Thymus (tissue), 11 donors: Measurements from ENCODE around the gene TNFAIP2. TPM values are rescaled to one million over a fixed set of nuclear protein-coding genes. Genes with fewer than 3 reads are reported as not detected.

Experiments
- DNase-seq, 9 donors: peaks; one replicate each; pipeline ENCODE4 v3.0.0-alpha.2; 2013; ENCODE audit warnings: low spot score in 9 of 9, low read depth in 6 of 9, missing footprints in 1 of 9
- H3K27ac ChIP-seq, 2 donors: one replicate each; pipeline ENCODE4 v1.5.1; 2013; ENCODE audit warnings: control low read depth in 1 of 2, low read depth in 1 of 2, low read length in 1 of 2, mild to moderate bottlenecking in 1 of 2, moderate library complexity in 1 of 2
- H3K27me3 ChIP-seq, 2 donors: one replicate each; pipeline ENCODE4 v1.5.1; 2013; ENCODE audit warnings: low read length in 1 of 2; ENCODE audit not compliant: control insufficient read depth in 2 of 2, insufficient read depth in 1 of 2
- H3K36me3 ChIP-seq, 2 donors: one replicate each; pipeline ENCODE4 v1.5.1; 2013; ENCODE audit warnings: low read length in 1 of 2, mild to moderate bottlenecking in 1 of 2, moderate library complexity in 1 of 2; ENCODE audit not compliant: control insufficient read depth in 2 of 2, insufficient read depth in 2 of 2
- H3K4me1 ChIP-seq, 2 donors: one replicate each; pipeline ENCODE4 v1.5.1; 2013; ENCODE audit warnings: low read length in 2 of 2; ENCODE audit not compliant: control insufficient read depth in 2 of 2, insufficient read depth in 2 of 2
- H3K4me3 ChIP-seq, 2 donors: one replicate each; pipeline ENCODE4 v1.5.1; 2013; ENCODE audit warnings: low read length in 2 of 2, control low read depth in 1 of 2, mild to moderate bottlenecking in 1 of 2
- H3K9me3 ChIP-seq, 2 donors: one replicate each; pipeline ENCODE4 v1.5.1; 2013; ENCODE audit warnings: low read length in 1 of 2, mild to moderate bottlenecking in 1 of 2; ENCODE audit not compliant: control insufficient read depth in 2 of 2, insufficient read depth in 1 of 2
- WGBS: extraction: QIAGEN DNeasy Blood & Tissue Kit; methylation state at CpG from one replicate; pipeline ENCODE4 v1.1.7; 2013; 5-methylcytosine and 5-hydroxymethylcytosine counted together
- polyA plus RNA-seq: library from polyadenylated mRNA; stranded (reverse); fragments of 200-250 nt; gene quantifications from one replicate; pipeline ENCODE4 v1.2.3, GENCODE V29; 2013
- total RNA-seq: library from RNA; stranded (reverse); fragments of 120-200 nt; gene quantifications from one replicate; pipeline ENCODE4 v1.2.4, GENCODE V29; 2013
- donor health status: healthy.

Gene TNFAIP2
- total and polyA plus RNA-seq, 2 donors = 66.2 to 193 TPM

DNA sequence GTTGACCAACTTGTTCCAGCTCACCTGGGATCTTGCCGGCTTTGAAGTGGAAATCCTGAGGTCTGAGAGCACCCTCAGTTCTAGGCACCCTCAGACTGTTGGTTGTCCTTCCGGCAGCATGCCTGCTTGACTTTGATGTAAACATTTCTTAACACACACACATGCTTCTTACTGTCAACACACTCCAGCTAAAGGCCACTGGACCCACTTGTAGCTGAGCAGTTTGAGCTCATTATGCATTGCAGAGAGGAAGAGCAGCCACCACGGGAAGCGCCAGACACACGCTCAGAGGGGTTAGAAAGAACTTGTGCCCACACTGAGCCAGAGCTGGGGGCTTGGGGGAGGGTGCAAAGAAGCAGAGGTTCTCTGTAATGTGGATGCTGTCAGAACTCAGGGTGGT, 55.8 kb downstream of the TNFAIP2 start:
- 65% methylated on average over 5 of the region's 5 CpGs for WGBS
- no peak for DNase-seq

GRCh38 chr14:103180331-103180730, 57.1 kb downstream of the TNFAIP2 start:
- no peak for DNase-seq
- WGBS = 97% methylated on average over 5 of the region's 5 CpGs
- H3K4me1 ChIP-seq = no peaks in the 10 kb centered on the region
- no peak overlapping the region for H3K4me3 ChIP-seq
- H3K36me3 ChIP-seq = no peaks in the 10 kb centered on the region
- peaks cover 0 to 3% of the 10 kb centered on the region in 2 donors for H3K27me3 ChIP-seq
- peaks cover 2 to 3% of the 10 kb centered on the region in 2 donors for H3K9me3 ChIP-seq
- no peak overlapping the region for H3K27ac ChIP-seq

More for the DNA sequence above, 55.8 kb downstream of the TNFAIP2 start:
- peaks cover 2 to 8% of the 10 kb centered on the region in 2 donors for H3K9me3 ChIP-seq
- peaks cover 0 to 2% of the 10 kb centered on the region in 2 donors for H3K27me3 ChIP-seq
- H3K27ac ChIP-seq = no peak overlapping the region
- no peaks in the 10 kb centered on the region for H3K4me1 ChIP-seq
- no peaks in the 10 kb centered on the region for H3K36me3 ChIP-seq
- H3K4me3 ChIP-seq = no peak overlapping the region

- Histone ChIP-seq H3K4me1 (no peaks in the 10 kb centered on the region), H3K27me3 (peaks cover 21 to 33% of the 10 kb centered on the region in 2 donors), H3K4me3 (no peak overlapping the region), H3K36me3 (no peaks in the 10 kb centered on the region), H3K27ac (no peak overlapping the region), H3K9me3 (no peaks in the 10 kb centered on the region)
- DNase-seq = no peak
- WGBS = 95% methylated on average over 12 of the region's 12 CpGs
These were observed 60.8 kb downstream of the TNFAIP2 start for GRCh38 chr14:103184046-103184445.

GRCh38 chr14:103185051-103186029, 62.1 kb downstream of the TNFAIP2 start:
- 64% methylated on average over 13 of the region's 13 CpGs for WGBS
- H3K4me1 ChIP-seq = peaks cover 0 to 3% of the 10 kb centered on the region in 2 donors
- no peaks in the 10 kb centered on the region for H3K9me3 ChIP-seq
- peaks cover 34 to 46% of the 10 kb centered on the region in 2 donors for H3K27me3 ChIP-seq
- no peaks in the 10 kb centered on the region for H3K36me3 ChIP-seq
- no peak overlapping the region for H3K27ac ChIP-seq
- DNase-seq = peak in 5 of 9 donors; percentile 4 to 52 (median 15)
- H3K4me3 ChIP-seq = no peak overlapping the region

- DNase-seq = no peak
- H3K27ac ChIP-seq = no peak overlapping the region
- no peak overlapping the region for H3K4me3 ChIP-seq
- H3K9me3 ChIP-seq = no peaks in the 10 kb centered on the region
- no peaks in the 10 kb centered on the region for H3K36me3 ChIP-seq
- WGBS = 83% methylated on average over 9 of the region's 9 CpGs
- H3K4me1 ChIP-seq = peaks cover 0 to 3% of the 10 kb centered on the region in 2 donors
- H3K27me3 ChIP-seq = peaks cover 42 to 56% of the 10 kb centered on the region in 2 donors
These were observed 63.1 kb downstream of the TNFAIP2 start for GRCh38 chr14:103186241-103186822.

Other genes with a start within 250 kb of the TNFAIP2 start
- gene AMN, start 200.8 kb upstream of the TNFAIP2 start, total RNA-seq = 2.0 TPM
- 3.5 TPM for gene AMN, start 200.8 kb upstream of the TNFAIP2 start, polyA plus RNA-seq
- gene CDC42BPB, start 65.9 kb upstream of the TNFAIP2 start, total RNA-seq = 7.6 TPM
- gene CDC42BPB, start 65.9 kb upstream of the TNFAIP2 start, polyA plus RNA-seq = 16.3 TPM
- gene LBHD2, start 39.3 kb upstream of the TNFAIP2 start, total RNA-seq = 0.19 TPM
- gene LBHD2, start 39.3 kb upstream of the TNFAIP2 start, polyA plus RNA-seq = 0.75 TPM
- 16.0 TPM for gene EXOC3L4, start 28.7 kb upstream of the TNFAIP2 start, total RNA-seq
- 83.7 TPM for gene EXOC3L4, start 28.7 kb upstream of the TNFAIP2 start, polyA plus RNA-seq
- gene EIF5, start 210.8 kb downstream of the TNFAIP2 start, total RNA-seq = 89.5 TPM
- 96.1 TPM for gene EIF5, start 210.8 kb downstream of the TNFAIP2 start, polyA plus RNA-seq